ENCODE measurements around the gene STAP2.

STAP2 gene

DNA sequence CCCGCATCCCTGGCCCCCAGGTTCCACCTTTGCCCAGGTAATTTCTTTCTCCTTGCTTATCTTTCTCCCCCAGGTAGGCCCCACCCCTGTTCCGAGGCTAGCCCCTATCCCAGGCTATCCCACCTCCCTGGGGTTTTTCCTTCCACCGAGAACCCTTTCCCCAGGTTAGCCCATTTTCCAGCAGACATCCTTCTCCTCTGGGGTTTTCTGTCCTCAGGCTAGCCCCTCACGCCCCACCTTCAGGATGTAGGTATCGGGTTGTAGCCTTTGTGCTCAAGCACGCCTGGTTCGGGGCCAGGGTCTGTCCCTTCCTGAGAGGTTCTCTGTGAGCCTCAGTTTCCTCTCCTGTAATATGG, 33.4 kb downstream of the STAP2 start:
- no peak for ATAC-seq
- no peak for DNase-seq
- H3K4me3 Mint-ChIP-seq = peak overlapping the region; percentile 81 to 89
- H3K9me3 Mint-ChIP-seq = no peaks in the 10 kb centered on the region
- H3K27me3 Mint-ChIP-seq = no peaks in the 10 kb centered on the region
- peaks cover 48% of the 10 kb centered on the region for H3K4me1 Mint-ChIP-seq
- H3K27ac Mint-ChIP-seq = peak overlapping the region in 1 of 2 donors; percentile 80

DNA sequence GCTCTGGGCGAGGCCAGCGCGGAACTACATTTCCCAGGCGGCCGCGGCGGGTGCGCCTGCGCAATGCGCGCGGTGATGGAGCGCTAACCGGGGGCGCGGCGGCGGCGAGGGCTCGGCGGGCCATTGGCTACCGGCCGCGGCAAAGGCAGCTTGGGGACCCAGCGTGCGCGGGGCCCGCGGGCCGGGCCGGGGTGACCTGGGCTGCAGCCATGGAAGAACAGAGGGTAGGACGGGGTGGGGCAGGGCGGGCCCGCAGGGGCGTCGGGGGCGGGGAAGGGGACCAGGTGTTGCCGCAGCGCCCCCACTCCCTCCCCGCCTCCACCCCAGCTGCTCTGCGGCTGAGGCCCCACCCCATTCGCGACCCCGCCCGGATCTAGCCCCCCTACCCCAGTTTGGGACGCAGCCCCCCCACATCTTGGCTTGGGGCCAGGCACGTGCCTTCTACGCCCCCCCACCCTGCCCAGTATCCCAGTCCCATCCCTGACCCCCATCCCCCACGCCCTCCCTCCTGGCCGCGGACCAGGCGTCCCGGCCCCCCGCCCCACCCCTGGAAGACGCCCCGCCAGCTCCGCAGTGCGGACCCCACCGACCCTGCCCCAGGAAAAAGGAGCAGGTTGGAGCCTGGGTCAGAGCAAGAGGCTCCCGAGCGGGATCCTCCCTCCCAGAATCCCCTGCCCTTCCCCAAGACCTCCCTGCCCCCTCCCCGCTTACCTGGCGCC, 33.9 kb downstream of the STAP2 start, which contains the start of gene FSD1:
TSS of gene FSD1 (plus strand) at position 61 of the 719 bp plus-strand sequence. CDS start at position 210, 149 bp downstream.
- H3K9me3 Mint-ChIP-seq = no peaks in the 10 kb centered on the region
- peaks cover 50% of the 10 kb centered on the region for H3K4me1 Mint-ChIP-seq
- peak within 1 kb of the TSS; percentile 31 to 80 for H3K27ac Mint-ChIP-seq
- ATAC-seq = peak; percentile 91
- peak within 1 kb of the TSS; percentile 81 to 89 for H3K4me3 Mint-ChIP-seq
- peak; percentile 83 to 86 for DNase-seq
- no peaks in the 10 kb centered on the region for H3K27me3 Mint-ChIP-seq

GRCh38 chr19:4303819-4304537, 34.6 kb downstream of the STAP2 start:
- no peak for DNase-seq
- no peaks in the 10 kb centered on the region for H3K9me3 Mint-ChIP-seq
- H3K27me3 Mint-ChIP-seq = no peaks in the 10 kb centered on the region
- peak overlapping the region; percentile 78 to 81 for H3K4me3 Mint-ChIP-seq
- no peak for ATAC-seq
- H3K4me1 Mint-ChIP-seq = peaks cover 57% of the 10 kb centered on the region
- H3K27ac Mint-ChIP-seq = peak overlapping the region in 1 of 2 donors; percentile 31

- peak within 1 kb of the TSS; percentile 50 to 91 for H3K27ac Mint-ChIP-seq
- peaks cover 72% of the 10 kb centered on the region for H3K4me1 Mint-ChIP-seq
- H3K9me3 Mint-ChIP-seq = no peaks in the 10 kb centered on the region
- DNase-seq (peak in 1 of 2 donors; percentile 38), ATAC-seq (peak; percentile 31)
- no peaks in the 10 kb centered on the region for H3K27me3 Mint-ChIP-seq
- H3K4me3 Mint-ChIP-seq = peak within 1 kb of the TSS; percentile 83 to 88
Observed at GRCh38 chr19:4302243-4302640, 36.4 kb downstream of the STAP2 start, which contains the start of gene TMIGD2. Gene TMIGD2 (minus strand): TSS chr19:4302389. CDS start chr19:4302385, 4 bp downstream.

DNA sequence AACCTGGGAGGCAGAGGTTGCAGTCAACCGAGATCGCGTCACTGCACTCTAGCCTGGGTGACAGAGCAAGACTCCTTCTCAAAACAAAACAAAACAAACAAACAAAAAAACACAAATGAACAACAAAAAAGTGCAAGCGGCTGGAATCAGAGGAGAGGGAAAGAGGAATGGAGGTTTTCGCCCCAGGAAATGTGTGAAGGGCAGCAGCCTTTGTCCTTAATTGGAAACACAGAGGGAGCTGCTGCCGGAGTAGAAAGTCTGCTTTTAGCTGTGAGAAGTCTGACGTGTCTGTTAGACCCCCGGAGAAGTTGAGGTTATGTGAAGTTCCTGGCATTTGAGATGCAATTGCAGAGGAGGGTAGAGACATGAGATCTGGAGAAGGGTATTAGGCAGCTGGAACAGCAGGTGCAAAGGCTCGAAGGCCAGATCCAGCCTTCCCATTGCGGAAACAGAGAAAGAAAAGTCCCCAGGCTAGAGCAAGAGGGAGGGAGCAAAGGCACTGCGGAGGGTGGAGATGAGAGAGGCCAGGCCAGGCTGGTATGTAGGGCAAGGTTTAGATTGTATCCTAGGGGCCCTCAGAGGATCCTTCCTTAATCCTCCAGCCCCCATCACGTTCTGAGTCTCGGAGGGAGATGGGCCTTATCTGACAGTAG, 36.9 kb downstream of the STAP2 start:
- peaks cover 73% of the 10 kb centered on the region for H3K4me1 Mint-ChIP-seq

GRCh38 chr19:4300589-4300988, 38.0 kb downstream of the STAP2 start:
- Mint-ChIP-seq H3K9me3 (no peaks in the 10 kb centered on the region), H3K27me3 (no peaks in the 10 kb centered on the region), H3K27ac (peak overlapping the region in 1 of 2 donors; percentile 75), H3K4me3 (peak overlapping the region; percentile 31 to 40), H3K4me1 (peaks cover 75% of the 10 kb centered on the region)
- ATAC-seq (no peak), DNase-seq (no peak)

More for the DNA sequence above, 36.9 kb downstream of the STAP2 start:
- ATAC-seq (peak; percentile 34), DNase-seq (no peak)
- H3K9me3 Mint-ChIP-seq = no peaks in the 10 kb centered on the region
- peak overlapping the region; percentile 83 to 88 for H3K4me3 Mint-ChIP-seq
- H3K27ac Mint-ChIP-seq = peak overlapping the region; percentile 0 to 89
- H3K27me3 Mint-ChIP-seq = no peaks in the 10 kb centered on the region

DNA sequence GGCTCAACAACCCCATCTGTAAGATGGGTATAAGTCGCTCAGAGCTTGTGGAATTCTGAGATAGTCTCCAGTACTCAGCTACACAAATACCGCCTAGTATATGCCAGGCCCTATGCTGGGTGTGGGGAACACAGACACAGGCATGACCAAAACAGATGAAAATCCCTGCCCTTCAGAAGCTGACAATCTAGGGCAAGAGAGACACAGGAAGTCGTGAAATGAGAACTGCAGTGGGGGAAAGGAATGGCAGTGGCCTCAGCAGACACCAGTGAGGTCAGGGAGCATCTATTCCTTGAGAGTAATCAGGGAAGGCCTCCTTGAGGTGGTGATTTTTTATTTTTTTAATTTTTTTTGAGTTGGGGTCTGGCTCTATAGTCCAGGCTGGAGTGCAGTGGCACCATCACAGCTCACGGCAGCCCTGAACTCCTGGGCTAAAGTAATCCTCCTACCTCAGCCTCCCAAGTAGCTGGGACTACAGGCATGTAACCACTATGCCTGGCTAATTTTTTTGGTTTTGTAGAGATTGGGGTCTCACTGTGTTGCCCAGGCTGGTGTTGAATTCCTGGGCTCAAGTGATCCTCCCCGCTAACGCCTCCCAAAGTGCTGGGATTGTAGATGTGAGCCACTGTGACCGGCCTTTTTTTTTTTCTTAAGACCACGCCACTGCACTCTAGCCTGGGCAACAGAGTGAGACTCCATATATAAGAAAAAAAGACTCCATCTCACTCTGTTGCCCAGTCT, 39.6 kb downstream of the STAP2 start:
- H3K9me3 Mint-ChIP-seq = no peaks in the 10 kb centered on the region
- ATAC-seq (no peak), DNase-seq (no peak)
- H3K27ac Mint-ChIP-seq = peak overlapping the region in 1 of 2 donors; percentile 0
- H3K4me1 Mint-ChIP-seq = peaks cover 64% of the 10 kb centered on the region
- no peak overlapping the region for H3K4me3 Mint-ChIP-seq
- no peaks in the 10 kb centered on the region for H3K27me3 Mint-ChIP-seq

DNA sequence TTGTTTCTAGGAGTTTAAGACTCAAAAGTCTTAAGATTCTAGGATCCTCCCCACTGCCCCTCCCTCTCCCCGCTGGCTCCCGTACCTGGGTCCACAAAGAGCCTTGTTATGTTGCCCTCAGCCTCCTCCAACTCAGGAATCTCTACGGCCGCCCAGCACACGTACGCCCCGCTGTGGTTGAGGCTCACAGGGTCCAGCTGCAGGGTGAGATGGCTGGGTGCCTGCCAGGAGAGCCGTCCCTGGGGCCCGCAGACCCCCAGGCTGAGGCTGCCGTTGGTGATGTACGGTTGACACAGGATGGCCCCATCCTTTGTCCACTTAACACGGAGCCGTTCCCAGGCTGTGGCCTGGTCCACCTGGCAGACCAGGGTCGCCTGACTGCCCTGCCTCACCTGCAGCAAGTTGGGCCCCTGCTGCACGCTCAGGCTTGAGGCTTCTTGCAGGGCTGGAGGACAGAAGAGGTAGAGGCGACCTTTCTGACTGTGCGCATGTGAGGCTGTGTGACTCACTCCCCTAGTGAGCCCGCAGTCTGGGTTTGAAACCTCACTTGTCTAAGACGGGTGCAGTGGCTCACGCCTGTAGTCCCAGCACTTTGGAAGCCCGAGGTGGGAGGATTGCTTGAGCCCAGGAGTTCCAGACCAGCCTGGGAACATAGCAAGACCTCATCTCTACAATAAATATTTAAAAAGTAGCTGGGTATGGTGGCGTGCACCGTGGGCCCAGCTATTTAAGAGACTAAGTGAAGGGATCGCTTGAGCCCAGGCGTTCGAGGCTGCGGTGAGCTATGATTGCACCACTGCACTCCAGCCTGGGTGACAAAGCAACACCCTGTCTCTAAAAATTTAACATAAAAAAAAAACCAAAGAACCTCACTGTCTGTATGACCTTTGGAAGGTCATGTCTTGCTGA, 40.5 kb downstream of the STAP2 start:
- H3K27me3 Mint-ChIP-seq = no peaks in the 10 kb centered on the region
- H3K4me1 Mint-ChIP-seq = peaks cover 56% of the 10 kb centered on the region
- peak; percentile 30 to 33 for DNase-seq
- no peaks in the 10 kb centered on the region for H3K9me3 Mint-ChIP-seq
- H3K27ac Mint-ChIP-seq = no peak overlapping the region
- no peak overlapping the region for H3K4me3 Mint-ChIP-seq
- ATAC-seq = peak; percentile 78

GRCh38 chr19:4295972-4296771, 42.5 kb downstream of the STAP2 start:
- peaks cover 36% of the 10 kb centered on the region for H3K4me1 Mint-ChIP-seq
- no peaks in the 10 kb centered on the region for H3K27me3 Mint-ChIP-seq
- ATAC-seq (no peak), DNase-seq (no peak)
- no peak overlapping the region for H3K4me3 Mint-ChIP-seq
- no peaks in the 10 kb centered on the region for H3K9me3 Mint-ChIP-seq
- H3K27ac Mint-ChIP-seq = peak overlapping the region in 1 of 2 donors; percentile 85

DNA sequence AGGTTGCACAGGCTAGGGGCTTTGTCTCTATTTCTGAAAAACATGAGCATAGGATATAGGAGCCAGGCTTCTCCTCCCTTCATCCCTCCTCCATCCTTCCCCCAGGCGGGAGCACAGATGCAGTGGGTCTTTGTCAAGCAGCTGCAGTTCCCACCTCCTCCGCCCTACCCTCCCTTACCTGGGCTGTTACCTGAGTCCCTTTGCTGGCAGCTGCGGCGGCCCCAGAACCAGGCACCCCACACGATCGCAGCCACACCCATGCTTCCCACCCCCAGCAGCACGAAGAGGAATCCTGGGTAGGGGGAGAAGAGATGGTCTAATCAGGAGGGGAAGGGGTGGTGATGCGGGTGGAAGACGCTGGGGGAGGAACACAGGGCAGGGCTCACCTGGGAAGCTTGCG, 44.2 kb downstream of the STAP2 start:
- Mint-ChIP-seq H3K4me3 (no peak overlapping the region), H3K4me1 (peaks cover 25% of the 10 kb centered on the region), H3K27me3 (no peaks in the 10 kb centered on the region), H3K27ac (no peak overlapping the region), H3K9me3 (no peaks in the 10 kb centered on the region)
- DNase-seq (no peak), ATAC-seq (no peak)

GRCh38 chr19:4292515-4292914, 46.1 kb downstream of the STAP2 start:
- H3K27ac Mint-ChIP-seq = no peak overlapping the region
- H3K9me3 Mint-ChIP-seq = no peaks in the 10 kb centered on the region
- no peak for ATAC-seq
- no peak overlapping the region for H3K4me3 Mint-ChIP-seq
- no peak for DNase-seq
- H3K27me3 Mint-ChIP-seq = no peaks in the 10 kb centered on the region
- peaks cover 8% of the 10 kb centered on the region for H3K4me1 Mint-ChIP-seq

- no peak for ATAC-seq
- H3K4me1 Mint-ChIP-seq = peaks cover under 1% of the 10 kb centered on the region
- H3K9me3 Mint-ChIP-seq = no peaks in the 10 kb centered on the region
- no peaks in the 10 kb centered on the region for H3K27me3 Mint-ChIP-seq
- H3K27ac Mint-ChIP-seq = peak overlapping the region in 1 of 2 donors; percentile 92
- H3K4me3 Mint-ChIP-seq = no peak overlapping the region
- DNase-seq = no peak
Observed at GRCh38 chr19:4291184-4291732, 47.4 kb downstream of the STAP2 start.

DNA sequence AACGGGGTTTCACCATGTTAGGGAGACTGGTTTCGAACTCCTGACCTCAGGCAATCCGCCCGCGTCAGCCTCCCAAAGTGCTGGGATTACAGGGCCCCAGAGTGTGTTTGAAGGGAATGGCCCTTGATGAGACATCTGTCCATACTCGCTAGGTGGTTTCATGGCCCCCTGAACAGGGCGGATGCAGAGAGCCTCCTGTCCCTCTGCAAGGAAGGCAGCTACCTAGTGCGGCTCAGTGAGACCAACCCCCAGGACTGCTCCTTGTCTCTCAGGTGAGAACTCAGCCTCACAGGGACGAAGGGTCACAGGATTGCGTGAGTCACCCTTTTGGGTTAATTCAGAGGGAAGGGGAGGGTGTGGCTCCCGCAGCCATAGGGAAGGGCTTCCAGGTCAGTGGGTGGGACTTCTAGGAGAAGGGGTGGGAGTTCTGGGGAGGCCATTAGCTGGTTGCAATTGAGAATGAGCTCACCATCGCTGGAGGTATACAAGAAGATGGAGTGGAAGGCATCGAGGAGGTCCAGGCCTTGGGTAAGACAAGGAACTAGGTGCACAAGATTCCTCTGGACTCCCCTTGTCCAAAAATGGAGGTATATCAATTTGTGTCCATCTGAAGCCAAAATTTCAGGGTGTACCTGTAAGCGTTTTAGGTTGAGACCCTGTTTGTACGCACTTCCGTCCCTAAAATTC, 50.4 kb downstream of the STAP2 start:
- Mint-ChIP-seq H3K4me1 (no peaks in the 10 kb centered on the region), H3K9me3 (no peaks in the 10 kb centered on the region), H3K27ac (no peak overlapping the region), H3K4me3 (no peak overlapping the region), H3K27me3 (no peaks in the 10 kb centered on the region)
- no peak for ATAC-seq
- no peak for DNase-seq
